PFSK-1 (cell line): ENCODE data around the gene GPR158.

Source experiments
- FOXP2 ChIP-seq: optimal IDR thresholded peaks from 2 replicates; pipeline ENCODE3; 2011; ENCODE audit warnings: borderline replicate concordance, control low read depth, inconsistent platforms; ENCODE audit not compliant: insufficient read depth; ENCODE audit errors: extremely low read length, extremely low read depth
- POLR2AphosphoS5 ChIP-seq: IDR thresholded peaks from 2 replicates; pipeline ENCODE4 v1.6.1; 2012; ENCODE audit warnings: low read depth, mild to moderate bottlenecking, control low read depth, low read length, moderate library complexity
- REST ChIP-seq, 2 experiments: IDR thresholded peaks; 2 replicates each; pipeline versions ENCODE4 v1.6.1 to v1.8.0; 2011 to 2012; ENCODE audit warnings: low read depth in 2 of 2, low read length in 2 of 2, control low read depth in 1 of 2, inconsistent platforms in 1 of 2, mild to moderate bottlenecking in 1 of 2, moderate library complexity in 1 of 2; ENCODE audit not compliant: insufficient read depth in 1 of 2
- SIN3A ChIP-seq: IDR thresholded peaks from 2 replicates; pipeline ENCODE4 v1.6.1; 2012; ENCODE audit warnings: mild to moderate bottlenecking, low read length, moderate library complexity, borderline replicate concordance; ENCODE audit not compliant: insufficient read depth
- TAF1 ChIP-seq: IDR thresholded peaks from 2 replicates; pipeline ENCODE4 v1.6.1; 2012; ENCODE audit warnings: low read length, control low read depth, borderline replicate concordance; ENCODE audit not compliant: insufficient read depth

GRCh38 chr10:25209618-25210017, 34.8 kb downstream of the GPR158 start:
- TF ChIP-seq REST (IDR thresholded peaks at IDR 0.05; ENCODE audit: insufficient read depth in 1 of 2, low read depth in 2 of 2, low read length in 2 of 2) (no peak), SIN3A (no peak), POLR2AphosphoS5 (no peak), TAF1 (no peak), FOXP2 (no peak)
